GM18909 (cell line): Measurements from ENCODE around the gene CIRBP.

ENCODE experiments used
- ATAC-seq: cut with Tn5 transposase; IDR thresholded peaks from one replicate; pipeline ENCODE4 v1.9.1; 2021; ENCODE audit warnings: mild to moderate bottlenecking; ENCODE audit not compliant: unreplicated experiment, poor library complexity

The CIRBP gene

GRCh38 chr19:1276628-1277022, 7.5 kb downstream of the CIRBP start:
- no peak for ATAC-seq

GRCh38 chr19:1277061-1277460, 7.9 kb downstream of the CIRBP start:
- no peak for ATAC-seq

GRCh38 chr19:1278074-1278473, 8.9 kb downstream of the CIRBP start:
- no peak for ATAC-seq

- ATAC-seq = no peak
Measured at GRCh38 chr19:1278713-1279660, 9.9 kb downstream of the CIRBP start.

- ATAC-seq = no peak
Measured at GRCh38 chr19:1279782-1280341, 10.7 kb downstream of the CIRBP start.

- no peak for ATAC-seq
Measured at GRCh38 chr19:1280636-1281568, 11.8 kb downstream of the CIRBP start.

- ATAC-seq = no peak
Measured at GRCh38 chr19:1281569-1282287, 12.6 kb downstream of the CIRBP start.

- ATAC-seq = no peak
Measured at GRCh38 chr19:1282588-1283206, 13.6 kb downstream of the CIRBP start.

GRCh38 chr19:1283207-1283916, 14.2 kb downstream of the CIRBP start:
- ATAC-seq = no peak

GRCh38 chr19:1283917-1284292, 14.8 kb downstream of the CIRBP start:
- ATAC-seq = no peak

GRCh38 chr19:1284293-1284978, 15.3 kb downstream of the CIRBP start:
- ATAC-seq = no peak

GRCh38 chr19:1284979-1285736, 16.0 kb downstream of the CIRBP start:
- no peak for ATAC-seq

- ATAC-seq = no peak
Measured at GRCh38 chr19:1285737-1286360, 16.7 kb downstream of the CIRBP start, which contains the start of gene EFNA2. Gene EFNA2, plus strand, starts transcription at chr19:1285873. Its CDS starts 296 bp downstream, at chr19:1286169.

GRCh38 chr19:1286487-1287353, 17.6 kb downstream of the CIRBP start:
- no peak for ATAC-seq

- ATAC-seq = no peak
Measured at GRCh38 chr19:1287354-1288225, 18.5 kb downstream of the CIRBP start.
